ENCODE measurements around the gene SHISA5. TPM values are rescaled to one million over a fixed set of nuclear protein-coding genes. Genes with fewer than 3 reads are reported as not detected.

SHISA5 gene
- total RNA-seq, 1 experiment from 2014 or later = 226 TPM

- Histone ChIP-seq H3K9me3 (no peaks in the 10 kb centered on the region), H3K4me3 (ENCODE audit: low read depth, low read length) (peak overlapping the region; percentile 87), H3K36me3 (ENCODE audit: control insufficient read depth, insufficient read depth, low read length) (no peaks in the 10 kb centered on the region; the same call in 1 of the 2 replicates), H3K27me3 (replicated peaks; ENCODE audit: control insufficient read depth, insufficient read depth, low read length) (no peaks in the 10 kb centered on the region), H3K4me1 (peaks cover 14% of the 10 kb centered on the region; the same call in 1 of the 2 replicates)
- Mint-ChIP-seq H3K27ac (ENCODE audit: unreplicated experiment) (peak overlapping the region; percentile 89), H3K9me3 (ENCODE audit: unreplicated experiment) (no peaks in the 10 kb centered on the region), H3K36me3 (ENCODE audit: insufficient read depth, unreplicated experiment) (peaks cover 66% of the 10 kb centered on the region), H3K4me1 (ENCODE audit: low read depth, unreplicated experiment) (peaks cover 26% of the 10 kb centered on the region), H3K4me3 (ENCODE audit: unreplicated experiment) (peak overlapping the region; percentile 95), H3K27me3 (ENCODE audit: insufficient read depth, unreplicated experiment) (no peaks in the 10 kb centered on the region)
- TF ChIP-seq, protein P1, sequence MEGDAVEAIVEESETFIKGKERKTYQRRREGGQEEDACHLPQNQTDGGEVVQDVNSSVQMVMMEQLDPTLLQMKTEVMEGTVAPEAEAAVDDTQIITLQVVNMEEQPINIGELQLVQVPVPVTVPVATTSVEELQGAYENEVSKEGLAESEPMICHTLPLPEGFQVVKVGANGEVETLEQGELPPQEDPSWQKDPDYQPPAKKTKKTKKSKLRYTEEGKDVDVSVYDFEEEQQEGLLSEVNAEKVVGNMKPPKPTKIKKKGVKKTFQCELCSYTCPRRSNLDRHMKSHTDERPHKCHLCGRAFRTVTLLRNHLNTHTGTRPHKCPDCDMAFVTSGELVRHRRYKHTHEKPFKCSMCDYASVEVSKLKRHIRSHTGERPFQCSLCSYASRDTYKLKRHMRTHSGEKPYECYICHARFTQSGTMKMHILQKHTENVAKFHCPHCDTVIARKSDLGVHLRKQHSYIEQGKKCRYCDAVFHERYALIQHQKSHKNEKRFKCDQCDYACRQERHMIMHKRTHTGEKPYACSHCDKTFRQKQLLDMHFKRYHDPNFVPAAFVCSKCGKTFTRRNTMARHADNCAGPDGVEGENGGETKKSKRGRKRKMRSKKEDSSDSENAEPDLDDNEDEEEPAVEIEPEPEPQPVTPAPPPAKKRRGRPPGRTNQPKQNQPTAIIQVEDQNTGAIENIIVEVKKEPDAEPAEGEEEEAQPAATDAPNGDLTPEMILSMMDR (IDR thresholded peaks at IDR 0.05; ENCODE audit: insufficient read depth in 1 of 2, low read depth in 1 of 2, low read length in 1 of 2, severe bottlenecking in 1 of 2, unreplicated experiment in 1 of 2) = no peak
- POLR2A ChIA-PET = interaction anchor here (0.6 to 2.5 kb wide), 13 partner anchors 10 to 293 kb away, joined by 3 to 21 read pairs (median 7); partner anchors contain the start of genes CDC25A and PFKFB4
- intact Hi-C loops (cut with micrococcal nuclease; ENCODE audit: unreplicated experiment) = loop anchor here (2.0 kb wide), 1 partner anchor 111 kb away; the partner anchor contains the start of gene PFKFB4
- no peak for DNase-seq
- CTCF ChIA-PET = interaction anchor here (0.6 to 2.8 kb wide), 6 partner anchors 10 to 191 kb away, joined by 3 to 44 read pairs (median 10); no protein-coding TSS in a partner anchor
- no TSS peak for BruUV-seq (replicated peaks)
These were observed 57.9 kb downstream of the SHISA5 start for GRCh38 chr3:48446043-48446424.

DNA sequence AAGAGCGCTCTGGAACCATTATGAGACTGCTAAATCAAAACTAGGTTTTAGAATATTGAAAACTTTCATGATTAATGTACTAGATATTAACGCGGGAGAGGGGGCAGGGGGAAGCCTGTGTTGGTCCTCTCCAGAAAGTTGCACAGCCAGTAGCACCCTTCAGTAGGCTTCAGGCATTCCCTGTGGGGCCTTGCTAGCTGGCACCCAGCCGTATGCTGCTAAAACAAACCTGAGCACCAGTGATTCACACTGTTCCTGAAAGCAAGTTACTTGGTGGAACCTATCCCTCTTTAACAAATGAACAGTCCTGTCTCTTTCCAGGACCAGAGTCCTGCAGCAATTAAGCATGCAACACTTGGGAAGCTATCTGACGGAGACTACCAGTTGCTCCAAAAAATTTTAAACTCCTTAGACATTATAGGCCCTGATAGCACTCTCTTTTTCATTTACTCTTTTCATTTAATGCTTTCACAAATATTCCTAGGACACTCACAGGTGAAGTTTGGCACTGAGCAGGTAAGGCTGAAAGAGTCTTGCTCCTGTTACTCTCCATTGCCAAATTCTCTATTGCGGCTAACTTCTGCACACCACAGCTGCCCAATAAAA is 58.6 kb downstream of the SHISA5 start:
- no TSS peak for BruUV-seq (replicated peaks)
- ChIA-PET POLR2A (interaction anchor here (0.6 to 2.5 kb wide), 3 partner anchors 9 to 28 kb away, joined by 3 to 20 read pairs (median 19); no protein-coding TSS in a partner anchor), CTCF (interaction anchor here (0.6 to 2.8 kb wide), 5 partner anchors 9 to 104 kb away, joined by 3 to 44 read pairs (median 4); no protein-coding TSS in a partner anchor)
- Mint-ChIP-seq H3K4me3 (ENCODE audit: unreplicated experiment) (peak overlapping the region; percentile 95), H3K36me3 (ENCODE audit: insufficient read depth, unreplicated experiment) (peaks cover 69% of the 10 kb centered on the region), H3K27ac (ENCODE audit: unreplicated experiment) (peak overlapping the region; percentile 89), H3K9me3 (ENCODE audit: unreplicated experiment) (no peaks in the 10 kb centered on the region), H3K4me1 (ENCODE audit: low read depth, unreplicated experiment) (peaks cover 26% of the 10 kb centered on the region), H3K27me3 (ENCODE audit: insufficient read depth, unreplicated experiment) (no peaks in the 10 kb centered on the region)
- Histone ChIP-seq H3K4me3 (ENCODE audit: low read depth, low read length) (peak overlapping the region; percentile 87; the same call in 1 of the 2 replicates), H3K36me3 (ENCODE audit: control insufficient read depth, insufficient read depth, low read length) (no peaks in the 10 kb centered on the region; the same call in 1 of the 2 replicates), H3K9me3 (no peaks in the 10 kb centered on the region), H3K4me1 (peaks cover 14% of the 10 kb centered on the region; the same call in 1 of the 2 replicates), H3K27me3 (replicated peaks; ENCODE audit: control insufficient read depth, insufficient read depth, low read length) (no peaks in the 10 kb centered on the region)
- TF ChIP-seq, protein P1 (IDR thresholded peaks at IDR 0.05; ENCODE audit: insufficient read depth in 1 of 2, low read depth in 1 of 2, low read length in 1 of 2, severe bottlenecking in 1 of 2, unreplicated experiment in 1 of 2) = no peak
- DNase-seq = no peak
- intact Hi-C loops (cut with micrococcal nuclease; ENCODE audit: unreplicated experiment) = no loop called here

DNA sequence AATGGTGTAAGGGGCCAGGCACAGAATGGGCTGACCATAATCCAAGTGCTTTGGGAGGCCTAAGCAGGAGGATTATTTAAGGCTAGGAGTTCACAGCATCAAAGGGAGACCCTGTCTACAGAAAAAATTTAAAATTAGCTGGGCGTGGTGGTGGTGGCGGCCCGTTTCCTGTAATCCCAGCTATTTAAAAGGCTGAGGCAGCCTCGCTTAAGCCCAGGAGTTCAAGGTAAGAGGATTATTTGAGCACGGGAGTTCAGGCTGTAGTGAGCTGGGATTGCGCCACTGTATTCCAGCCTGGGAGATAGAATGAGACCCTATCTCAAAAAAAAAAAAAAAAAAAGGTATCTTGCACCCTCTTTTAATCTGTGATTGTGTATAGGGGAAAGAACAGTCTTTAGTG is 62.0 kb downstream of the SHISA5 start:
- Histone ChIP-seq H3K4me3 (ENCODE audit: low read depth, low read length) (no peak overlapping the region), H3K4me1 (0 out of 2 replicates have a peak, but pooled peaks cover 8% of the 10 kb centered on the region), H3K27me3 (replicated peaks; ENCODE audit: control insufficient read depth, insufficient read depth, low read length) (no peaks in the 10 kb centered on the region), H3K9me3 (no peaks in the 10 kb centered on the region), H3K36me3 (ENCODE audit: control insufficient read depth, insufficient read depth, low read length) (no peaks in the 10 kb centered on the region; the same call in 1 of the 2 replicates)
- Mint-ChIP-seq H3K4me1 (ENCODE audit: low read depth, unreplicated experiment) (peaks cover 22% of the 10 kb centered on the region), H3K9me3 (ENCODE audit: unreplicated experiment) (no peaks in the 10 kb centered on the region), H3K27ac (ENCODE audit: unreplicated experiment) (no peak overlapping the region), H3K36me3 (ENCODE audit: insufficient read depth, unreplicated experiment) (peaks cover 73% of the 10 kb centered on the region), H3K27me3 (ENCODE audit: insufficient read depth, unreplicated experiment) (no peaks in the 10 kb centered on the region), H3K4me3 (ENCODE audit: unreplicated experiment) (peak overlapping the region; percentile 90)
- TF ChIP-seq, protein P1 (IDR thresholded peaks at IDR 0.05; ENCODE audit: insufficient read depth in 1 of 2, low read depth in 1 of 2, low read length in 1 of 2, severe bottlenecking in 1 of 2, unreplicated experiment in 1 of 2) = no peak
- no TSS peak for BruUV-seq (replicated peaks)
- DNase-seq = no peak
- intact Hi-C loops (cut with micrococcal nuclease; ENCODE audit: unreplicated experiment) = no loop called here
- POLR2A ChIA-PET = no interaction called here
- CTCF ChIA-PET = no interaction called here
